Nephron (organoid): ENCODE measurements around the gene CREB3L2.

Experiments used
- H3K27ac Mint-ChIP-seq, 3 experiments: 2 replicates each; pipeline ENCODE4 v1.8.0; 2020; ENCODE audit warnings: mixed read lengths in 3 of 3, mild to moderate bottlenecking in 2 of 3, moderate library complexity in 1 of 3
- H3K27me3 Mint-ChIP-seq: 2 replicates; pipeline ENCODE4 v1.8.0; 2021; ENCODE audit warnings: low read depth, mild to moderate bottlenecking, moderate library complexity, mixed read lengths
- H3K36me3 Mint-ChIP-seq: 2 replicates; pipeline ENCODE4 v1.8.0; 2020; ENCODE audit warnings: low read depth, mixed read lengths
- H3K4me1 Mint-ChIP-seq: 2 replicates; pipeline ENCODE4 v1.8.0; 2020; ENCODE audit warnings: mixed read lengths
- H3K4me3 Mint-ChIP-seq, 3 experiments: 2 replicates each; pipeline ENCODE4 v1.8.0; 2020; ENCODE audit warnings: mild to moderate bottlenecking in 3 of 3, mixed read lengths in 3 of 3, moderate library complexity in 2 of 3
- H3K9me3 Mint-ChIP-seq: 2 replicates; pipeline ENCODE4 v1.8.0; 2020; ENCODE audit warnings: mixed read lengths
- CTCF ChIP-seq, 3 experiments: fragments of 200-600 bp; sonication (generic); IDR thresholded peaks; one replicate each; pipeline ENCODE4 v1.5.0; 2021; ENCODE audit warnings: antibody characterized with exemption in 3 of 3; ENCODE audit not compliant: unreplicated experiment in 3 of 3

Gene CREB3L2

DNA sequence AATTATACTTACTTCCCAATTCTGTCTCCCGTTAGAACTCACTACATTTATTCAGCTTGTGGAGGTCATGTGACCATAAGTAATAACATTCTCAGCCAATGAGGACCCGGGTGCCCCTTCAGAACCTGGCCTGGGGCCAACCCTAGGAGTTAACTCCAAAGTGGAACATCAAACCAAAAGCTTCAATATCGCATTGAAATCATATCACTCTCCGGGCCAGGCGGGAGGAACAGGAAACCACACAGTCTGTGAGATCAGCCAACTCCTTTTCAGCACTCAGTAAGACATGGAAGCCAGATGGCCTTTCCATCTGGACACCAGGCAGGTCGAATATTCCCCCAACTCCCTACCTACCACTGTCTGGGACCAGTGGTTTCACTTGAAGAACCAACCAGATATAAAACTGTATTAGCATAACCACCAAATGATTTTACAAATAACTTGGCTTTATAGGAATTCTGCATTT is 5.5 kb downstream of the CREB3L2 start:
- peaks cover 74% of the 10 kb centered on the region for H3K4me1 Mint-ChIP-seq
- H3K4me3 Mint-ChIP-seq = peak overlapping the region; percentile 2 to 57 (median 3)
- peaks cover 33% of the 10 kb centered on the region for H3K36me3 Mint-ChIP-seq
- H3K9me3 Mint-ChIP-seq = no peaks in the 10 kb centered on the region
- H3K27me3 Mint-ChIP-seq = no peaks in the 10 kb centered on the region
- H3K27ac Mint-ChIP-seq = peak overlapping the region; percentile 2 to 66 (median 41)
- TF ChIP-seq CTCF (IDR thresholded peaks at IDR 0.05; ENCODE audit: unreplicated experiment in 3 of 3) = no peak

GRCh38 chr7:137994216-137994615 is 7.7 kb downstream of the CREB3L2 start:
- Mint-ChIP-seq H3K4me3 (no peak overlapping the region), H3K9me3 (no peaks in the 10 kb centered on the region)

DNA sequence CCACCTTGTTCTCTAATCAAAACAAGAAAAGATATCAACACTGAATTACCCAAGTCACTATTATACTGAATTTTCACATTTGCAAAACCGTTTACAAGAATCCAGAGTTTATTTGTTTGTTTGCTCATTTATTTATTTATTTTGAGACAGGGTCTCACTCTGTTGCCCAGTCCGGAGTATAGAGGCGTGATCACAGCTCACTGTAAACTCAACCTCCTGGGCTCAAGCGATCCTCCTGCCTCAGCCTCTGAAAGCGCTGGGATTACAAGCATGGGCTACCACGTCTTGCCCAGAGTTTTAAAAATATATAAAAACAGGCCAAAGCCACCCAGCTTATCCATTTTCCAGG is 8.5 kb downstream of the CREB3L2 start:
- H3K4me1 Mint-ChIP-seq = peaks cover 52% of the 10 kb centered on the region
- no peak for TF ChIP-seq CTCF (IDR thresholded peaks at IDR 0.05; ENCODE audit: unreplicated experiment in 3 of 3)
- H3K9me3 Mint-ChIP-seq = no peaks in the 10 kb centered on the region
- H3K4me3 Mint-ChIP-seq = no peak overlapping the region
- H3K27ac Mint-ChIP-seq = peak overlapping the region; percentile 79 to 88 (median 83)
- H3K27me3 Mint-ChIP-seq = no peaks in the 10 kb centered on the region
- peaks cover 26% of the 10 kb centered on the region for H3K36me3 Mint-ChIP-seq

More at GRCh38 chr7:137994216-137994615, 7.7 kb downstream of the CREB3L2 start:
- peak overlapping the region; percentile 69 to 83 (median 81) for H3K27ac Mint-ChIP-seq
- no peaks in the 10 kb centered on the region for H3K27me3 Mint-ChIP-seq
- H3K4me1 Mint-ChIP-seq = peaks cover 59% of the 10 kb centered on the region
- no peak for TF ChIP-seq CTCF (IDR thresholded peaks at IDR 0.05; ENCODE audit: unreplicated experiment in 3 of 3)
- H3K36me3 Mint-ChIP-seq = peaks cover 32% of the 10 kb centered on the region

DNA sequence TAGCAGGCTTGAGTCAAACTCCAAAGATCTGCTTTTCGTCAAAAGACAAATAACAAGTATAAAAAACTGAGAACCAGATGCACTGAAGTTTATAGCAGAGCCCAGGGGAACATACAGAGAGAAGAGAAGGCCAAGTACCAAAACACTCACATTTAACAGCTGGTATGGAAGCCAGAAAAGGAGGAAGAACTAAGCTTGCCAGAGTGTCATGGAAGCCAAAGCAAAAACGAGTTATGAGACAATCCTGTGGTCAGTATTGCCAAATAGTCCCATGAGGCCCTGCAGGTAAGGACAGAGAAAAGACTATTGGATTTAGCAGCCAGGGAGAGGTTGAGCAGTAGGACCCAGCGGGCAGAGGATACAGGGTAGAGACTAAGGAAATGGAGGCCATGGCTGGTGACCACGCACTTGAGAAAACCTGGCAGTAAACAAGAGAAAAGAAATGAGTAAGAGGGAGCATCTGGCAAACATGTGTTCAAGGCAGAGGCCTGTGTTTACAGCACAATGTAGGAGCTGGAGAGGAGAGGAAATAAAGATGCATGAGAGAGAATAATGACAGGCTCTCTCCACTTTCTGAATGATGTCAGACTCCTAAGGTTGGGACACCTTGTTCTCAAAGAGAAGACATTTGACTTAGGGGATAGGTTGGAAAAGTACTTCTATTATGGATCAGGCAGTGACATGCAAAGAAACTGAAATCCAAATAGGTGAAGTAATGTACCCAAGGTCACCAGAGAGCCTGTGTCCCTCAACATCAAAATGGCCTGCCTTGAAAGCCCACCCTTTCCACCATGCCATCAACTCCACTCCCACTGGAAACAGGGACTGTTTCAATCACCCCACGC is 9.1 kb downstream of the CREB3L2 start:
- peaks cover 47% of the 10 kb centered on the region for H3K4me1 Mint-ChIP-seq

DNA sequence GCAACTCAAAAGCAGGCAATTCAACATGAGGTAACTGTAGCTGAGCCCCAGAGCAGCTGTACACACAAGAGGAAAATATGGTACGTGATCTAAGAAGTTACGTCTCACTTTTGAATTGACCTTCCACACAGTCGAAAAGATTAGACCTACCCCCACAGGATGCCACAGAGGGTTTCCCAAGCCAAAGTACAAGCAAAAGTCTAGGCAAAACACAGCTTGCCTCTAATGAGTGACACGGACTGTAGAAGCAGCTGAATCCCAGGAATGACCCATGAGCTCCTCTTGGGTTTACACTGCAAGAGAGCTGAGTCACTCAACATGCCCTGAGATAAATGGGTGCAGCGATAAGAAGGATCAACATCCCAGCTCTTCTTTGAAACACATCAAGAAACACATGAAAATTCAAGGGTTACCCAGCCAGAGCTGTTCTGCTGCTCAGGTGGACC is 9.8 kb downstream of the CREB3L2 start:
- Mint-ChIP-seq H3K27ac (peak overlapping the region; percentile 79 to 88 (median 83)), H3K9me3 (no peaks in the 10 kb centered on the region), H3K36me3 (peaks cover 25% of the 10 kb centered on the region), H3K4me3 (peak overlapping the region in 2 of 3 experiments; percentile 11 to 44), H3K4me1 (peaks cover 49% of the 10 kb centered on the region), H3K27me3 (no peaks in the 10 kb centered on the region)
- no peak for TF ChIP-seq CTCF (IDR thresholded peaks at IDR 0.05; ENCODE audit: unreplicated experiment in 3 of 3)

More for the DNA sequence above, 9.1 kb downstream of the CREB3L2 start:
- Mint-ChIP-seq H3K4me3 (peak overlapping the region in 2 of 3 experiments; percentile 4 to 9), H3K27ac (peak overlapping the region; percentile 79 to 88 (median 83)), H3K27me3 (no peaks in the 10 kb centered on the region), H3K36me3 (peaks cover 26% of the 10 kb centered on the region), H3K9me3 (no peaks in the 10 kb centered on the region)
- no peak for TF ChIP-seq CTCF (IDR thresholded peaks at IDR 0.05; ENCODE audit: unreplicated experiment in 3 of 3)
